Measurements from ENCODE around the gene LTA.

The LTA gene

DNA sequence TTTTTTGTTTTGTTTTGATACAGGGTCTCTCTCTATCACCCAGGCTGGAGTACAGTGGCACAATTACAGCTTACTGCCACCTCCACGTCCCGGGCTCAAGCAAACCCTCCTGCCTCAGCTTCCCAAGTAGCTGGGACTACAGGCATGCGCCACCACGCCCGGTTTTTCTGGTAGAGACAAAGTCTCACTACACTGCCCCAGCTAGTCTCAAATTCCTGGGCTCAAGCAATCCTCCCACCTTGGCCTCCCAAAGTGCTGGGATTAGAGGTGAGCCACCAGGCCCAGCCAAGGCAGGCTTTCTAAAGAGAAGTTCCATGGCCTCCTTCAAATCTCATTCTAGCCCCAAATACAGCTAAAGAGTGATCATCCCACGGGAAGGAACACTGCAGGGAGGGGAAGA lies 38.1 kb upstream of the LTA start:
- no peak overlapping the region for H3K4me3 ChIP-seq (ENCODE audit: low read depth, low read length)
- TF ChIP-seq, protein P1, sequence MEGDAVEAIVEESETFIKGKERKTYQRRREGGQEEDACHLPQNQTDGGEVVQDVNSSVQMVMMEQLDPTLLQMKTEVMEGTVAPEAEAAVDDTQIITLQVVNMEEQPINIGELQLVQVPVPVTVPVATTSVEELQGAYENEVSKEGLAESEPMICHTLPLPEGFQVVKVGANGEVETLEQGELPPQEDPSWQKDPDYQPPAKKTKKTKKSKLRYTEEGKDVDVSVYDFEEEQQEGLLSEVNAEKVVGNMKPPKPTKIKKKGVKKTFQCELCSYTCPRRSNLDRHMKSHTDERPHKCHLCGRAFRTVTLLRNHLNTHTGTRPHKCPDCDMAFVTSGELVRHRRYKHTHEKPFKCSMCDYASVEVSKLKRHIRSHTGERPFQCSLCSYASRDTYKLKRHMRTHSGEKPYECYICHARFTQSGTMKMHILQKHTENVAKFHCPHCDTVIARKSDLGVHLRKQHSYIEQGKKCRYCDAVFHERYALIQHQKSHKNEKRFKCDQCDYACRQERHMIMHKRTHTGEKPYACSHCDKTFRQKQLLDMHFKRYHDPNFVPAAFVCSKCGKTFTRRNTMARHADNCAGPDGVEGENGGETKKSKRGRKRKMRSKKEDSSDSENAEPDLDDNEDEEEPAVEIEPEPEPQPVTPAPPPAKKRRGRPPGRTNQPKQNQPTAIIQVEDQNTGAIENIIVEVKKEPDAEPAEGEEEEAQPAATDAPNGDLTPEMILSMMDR (IDR thresholded peaks at IDR 0.05; ENCODE audit: low read depth, low read length, missing control alignments): no peak
- no peak for DNase-seq (ENCODE audit: low read depth)
- in situ Hi-C loops (cut with HindIII; ENCODE audit: low sequenced_read_pairs): no loop called here

DNA sequence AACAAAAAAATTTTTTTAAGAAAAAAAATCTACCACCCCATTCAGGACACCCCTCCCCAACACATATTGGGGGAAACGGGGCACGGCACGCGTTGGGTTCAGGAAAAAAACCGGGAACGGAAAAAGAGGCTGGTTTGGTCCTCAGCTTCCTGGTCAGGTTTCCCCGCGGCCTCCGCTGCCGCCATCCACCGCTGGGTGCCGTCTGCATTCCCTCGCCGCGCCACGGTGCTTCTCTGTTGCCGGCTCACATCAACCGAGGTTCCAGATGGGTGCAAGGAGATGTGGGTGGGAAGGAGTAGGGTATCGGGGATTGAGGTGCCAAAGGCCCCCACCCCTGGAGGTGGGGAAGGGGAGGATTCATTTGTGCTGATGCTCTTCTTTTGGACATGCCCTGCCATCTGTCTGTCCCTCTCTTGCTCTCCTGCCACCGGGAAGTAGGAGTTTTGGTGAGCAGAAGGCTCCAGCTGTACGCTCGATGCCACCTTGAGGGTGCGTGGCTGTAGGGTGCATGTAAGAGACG lies 37.5 kb upstream of the LTA start:
- TF ChIP-seq, protein P1 (IDR thresholded peaks at IDR 0.05; ENCODE audit: low read depth, low read length, missing control alignments): no peak
- no peak overlapping the region for H3K4me3 ChIP-seq (ENCODE audit: low read depth, low read length)
- in situ Hi-C loops (cut with HindIII; ENCODE audit: low sequenced_read_pairs): no loop called here
- no peak for DNase-seq (ENCODE audit: low read depth)

DNA sequence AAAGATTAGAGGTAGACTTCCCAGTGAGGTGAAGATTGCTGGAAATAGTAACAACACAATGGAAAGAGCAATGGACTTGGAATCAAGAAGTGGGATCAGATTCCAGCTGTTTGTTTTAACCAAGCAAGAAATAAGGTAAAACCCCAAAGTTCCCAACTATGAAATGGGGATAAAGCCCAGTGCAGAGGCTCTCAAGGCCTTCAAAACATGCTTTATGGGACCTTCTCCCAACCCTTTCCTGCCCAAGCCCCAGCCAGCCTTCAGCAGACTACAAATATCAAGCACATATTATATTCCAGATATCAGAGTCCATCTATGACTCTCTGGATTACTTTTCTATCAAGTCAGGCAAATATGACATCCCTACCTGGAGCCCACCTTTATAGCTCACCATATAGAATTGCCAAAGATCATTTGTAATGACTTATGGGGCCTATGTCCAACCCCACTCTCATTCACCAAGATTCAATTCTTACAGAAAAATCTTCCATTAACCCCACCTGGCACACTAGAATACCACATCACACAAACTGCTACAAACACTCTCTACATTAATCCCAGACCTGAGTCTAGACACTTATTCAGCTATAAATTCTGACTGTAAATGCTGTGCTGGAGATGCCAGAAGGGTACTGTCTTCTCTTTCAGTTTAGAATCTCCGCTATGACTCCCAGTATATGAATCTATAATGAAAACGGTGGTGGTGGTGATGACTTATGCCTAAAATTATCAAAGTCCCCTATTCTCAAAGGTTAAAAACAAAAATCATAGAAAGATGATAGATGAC lies 36.4 kb upstream of the LTA start:
- TF ChIP-seq, protein P1 (IDR thresholded peaks at IDR 0.05; ENCODE audit: low read depth, low read length, missing control alignments): no peak
- in situ Hi-C loops (cut with HindIII; ENCODE audit: low sequenced_read_pairs): no loop called here
- no peak for DNase-seq (ENCODE audit: low read depth)
- no peak overlapping the region for H3K4me3 ChIP-seq (ENCODE audit: low read depth, low read length)

DNA sequence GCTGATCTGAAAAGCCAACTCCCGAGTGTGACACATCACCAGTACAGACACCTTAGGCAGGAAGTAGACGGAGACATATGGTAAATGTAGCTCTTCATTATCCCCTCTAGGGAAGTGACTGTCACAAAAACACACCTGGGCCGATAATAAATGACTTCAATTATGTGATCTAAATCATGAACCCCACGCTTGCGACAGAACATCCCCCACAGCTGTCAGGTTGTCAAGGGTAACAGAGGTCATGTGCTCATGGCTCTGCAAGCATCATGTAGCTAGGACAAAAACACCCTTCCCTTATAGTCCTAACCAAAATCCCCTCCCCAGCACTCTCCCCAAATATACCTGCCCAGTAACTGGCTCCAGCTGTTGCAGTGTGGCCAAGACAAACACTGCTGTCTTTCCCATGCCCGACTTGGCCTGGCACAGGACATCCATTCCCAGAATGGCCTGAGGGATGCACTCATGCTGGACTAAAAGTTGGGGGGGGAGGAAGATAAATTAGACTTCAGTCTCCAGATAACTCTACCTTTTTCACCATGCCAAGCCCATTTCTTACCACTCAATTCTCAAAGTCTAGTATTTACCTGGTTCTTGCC lies 33.2 kb upstream of the LTA start:
- no peak for DNase-seq (ENCODE audit: low read depth)
- TF ChIP-seq, protein P1 (IDR thresholded peaks at IDR 0.05; ENCODE audit: low read depth, low read length, missing control alignments): no peak
- in situ Hi-C loops (cut with HindIII; ENCODE audit: low sequenced_read_pairs): no loop called here
- peak overlapping the region; percentile 94 for H3K4me3 ChIP-seq (ENCODE audit: low read depth, low read length)

DNA sequence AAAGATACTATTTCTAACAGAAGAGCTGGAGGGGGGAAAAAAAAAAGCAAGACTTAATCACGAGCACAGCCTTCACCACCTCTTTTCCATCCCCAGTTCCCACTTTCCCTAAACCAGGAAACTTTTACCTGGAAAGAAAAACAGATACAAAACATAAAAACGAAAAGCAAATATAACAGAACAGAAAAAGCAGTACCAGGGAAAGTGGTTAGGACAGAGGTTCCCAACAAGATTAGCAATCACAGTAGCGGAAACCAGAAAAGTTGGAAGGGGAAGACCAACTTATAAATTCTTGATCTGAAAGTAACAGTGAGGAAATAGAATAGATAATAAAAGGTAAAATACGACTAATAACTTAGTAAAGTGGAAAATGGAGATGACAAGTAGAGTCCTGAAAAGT lies 31.4 kb upstream of the LTA start:
- in situ Hi-C loops (cut with HindIII; ENCODE audit: low sequenced_read_pairs): loop anchor here (5.0 kb wide), 1 partner anchor 77 kb away; the partner anchor contains the start of gene AIF1
- TF ChIP-seq, protein P1 (IDR thresholded peaks at IDR 0.05; ENCODE audit: low read depth, low read length, missing control alignments): no peak
- DNase-seq (ENCODE audit: low read depth): no peak
- H3K4me3 ChIP-seq (ENCODE audit: low read depth, low read length): peak overlapping the region; percentile 94

DNA sequence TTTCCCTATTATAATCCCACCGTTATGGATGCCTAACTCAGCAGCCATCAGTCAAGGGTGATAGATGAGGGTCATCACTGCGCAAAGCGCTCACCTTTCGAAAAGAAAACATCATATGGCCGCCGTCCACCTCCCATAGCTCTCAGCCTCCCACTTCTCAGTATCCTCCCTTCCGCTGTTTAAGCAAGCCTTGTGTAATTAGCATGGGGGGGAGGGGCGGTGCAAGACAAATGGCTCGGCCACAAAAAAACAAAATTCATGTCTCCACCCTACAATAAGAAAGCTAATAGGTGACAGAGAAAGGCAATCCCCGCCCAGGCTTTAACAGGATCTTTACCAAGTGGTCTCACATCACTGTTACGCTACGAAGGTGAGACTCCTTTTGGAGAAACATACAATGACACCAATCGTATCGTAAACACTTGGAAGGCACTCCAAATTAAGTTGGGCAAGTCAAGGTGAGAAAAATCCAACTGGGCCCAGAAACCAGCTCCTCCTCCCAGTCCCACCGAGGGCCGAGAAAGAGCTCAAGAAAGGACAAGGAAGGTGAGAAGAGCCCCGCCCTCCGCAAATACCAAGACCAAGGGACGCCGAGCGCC lies 30.9 kb upstream of the LTA start:
- peak overlapping the region; percentile 94 for H3K4me3 ChIP-seq (ENCODE audit: low read depth, low read length)
- in situ Hi-C loops (cut with HindIII; ENCODE audit: low sequenced_read_pairs): loop anchor here (5.0 kb wide), 1 partner anchor 76 kb away; the partner anchor contains the start of gene AIF1
- DNase-seq (ENCODE audit: low read depth): peak; percentile 15
- TF ChIP-seq, protein P1 (IDR thresholded peaks at IDR 0.05; ENCODE audit: low read depth, low read length, missing control alignments): no peak

Measured in astrocyte of the cerebellum (primary cell).